Esophagus squamous epithelium (tissue), 5 donors: ENCODE results near the gene CHST11. TPM values are rescaled to one million over a fixed set of nuclear protein-coding genes. Genes with fewer than 3 reads are reported as not detected.

Source experiments
- DNase-seq: peaks from one replicate; lab custom pipeline; 2025; lab: John Stamatoyannopoulos, UW
- H3K27ac ChIP-seq, 4 donors: fragments of 200-600 bp; sonication (generic); one replicate each; pipeline ENCODE4 v1.5.1; 2016 to 2019; ENCODE audit warnings: mild to moderate bottlenecking in 1 of 4
- H3K27me3 ChIP-seq, 4 donors: fragments of 200-600 bp; sonication (generic); 1 replicate in 3 of 4; 2 replicates in 1 of 4; pipeline versions ENCODE4 v1.5.1 to v1.6.0; 2017 to 2021; ENCODE audit warnings: antibody characterized with exemption in 1 of 4
- H3K36me3 ChIP-seq, 3 donors: fragments of 200-600 bp; sonication (generic); one replicate each; pipeline ENCODE4 v1.5.1; 2016 to 2019
- H3K4me1 ChIP-seq, 3 donors: fragments of 200-600 bp; sonication (generic); one replicate each; pipeline ENCODE4 v1.5.1; 2017 to 2019
- H3K4me3 ChIP-seq, 4 donors: fragments of 200-600 bp; sonication (generic); 1 replicate in 3 of 4; 2 replicates in 1 of 4; pipeline ENCODE4 v1.5.1; 2016 to 2019; ENCODE audit warnings: mild to moderate bottlenecking in 2 of 4, moderate library complexity in 1 of 4
- H3K9me3 ChIP-seq, 3 donors: fragments of 200-600 bp; sonication (generic); one replicate each; pipeline ENCODE4 v1.5.1; 2016 to 2019
- POLR2A ChIP-seq, 4 donors: fragments of 450-650 bp; IDR thresholded peaks; one replicate each; pipeline ENCODE4 v1.6.1; 2017; ENCODE audit warnings: antibody characterized with exemption in 4 of 4, mild to moderate bottlenecking in 4 of 4, moderate library complexity in 3 of 4
- WGBS, 2 donors: methylation state at CpG; one replicate each; pipeline ENCODE4 v1.1.5; 2018; 5-methylcytosine and 5-hydroxymethylcytosine counted together
- intact Hi-C: fragments of 100-400 bp; cut with DNase I; formaldehyde crosslinking; loops from one replicate; pipeline ENCODE4 v1.15.0; 2022
- total RNA-seq, 4 donors: library from RNA; depleted of rRNA; stranded (reverse); fragments of >200 nt; gene quantifications; one replicate each; pipeline ENCODE4 v1.1.0, GENCODE V29; 2016
- TF ChIP-seq, protein P1 (sequence below), 6 experiments: fragments of 450-650 bp in 4 of 6; fragments of 200-600 bp in 2 of 6; sonication (generic) in 2 of 6; IDR thresholded peaks; one replicate each; pipeline ENCODE4 v1.5.1; 2016 to 2019; ENCODE audit warnings: antibody characterized with exemption in 6 of 6, mild to moderate bottlenecking in 4 of 6, moderate library complexity in 4 of 6
- donor health status: DM: yes; HTN: yes; CAD: no.

CHST11 gene
- total RNA-seq, 4 donors from 2014 or later: 6.3 to 12.6 (median 10.3) TPM

DNA sequence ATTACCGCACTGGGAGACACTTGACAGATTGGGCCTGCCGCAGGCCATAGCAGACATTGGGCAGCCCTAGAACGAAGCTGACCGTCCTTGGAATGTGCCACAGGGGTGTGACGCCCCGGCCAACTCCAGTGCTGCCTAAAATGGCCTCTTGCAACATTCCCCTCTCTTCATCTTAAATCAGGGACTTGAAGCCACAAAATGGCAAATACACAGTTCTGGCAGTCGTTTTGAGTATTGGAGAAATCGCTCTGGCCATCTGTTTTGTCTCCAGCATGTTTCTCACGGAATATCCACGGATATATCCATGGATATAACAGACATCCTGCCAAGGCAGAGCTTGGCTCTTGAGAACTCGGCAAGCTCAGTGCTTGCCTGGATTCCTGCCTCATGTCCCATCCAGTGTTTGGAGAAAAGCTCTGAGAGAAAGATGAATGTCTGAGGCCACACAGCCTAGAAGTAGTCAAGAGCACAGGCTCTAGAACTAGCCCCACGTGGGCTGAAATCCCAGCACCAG lies 158.4 kb downstream of the CHST11 start:
- WGBS, 2 donors: 63 to 83% methylated on average over 2 to 11 of the region's 12 CpGs
- no peaks in the 10 kb centered on the region for H3K36me3 ChIP-seq
- H3K27ac ChIP-seq: peak overlapping the region in 3 of 4 donors; percentile 16 to 69 (median 47)

DNA sequence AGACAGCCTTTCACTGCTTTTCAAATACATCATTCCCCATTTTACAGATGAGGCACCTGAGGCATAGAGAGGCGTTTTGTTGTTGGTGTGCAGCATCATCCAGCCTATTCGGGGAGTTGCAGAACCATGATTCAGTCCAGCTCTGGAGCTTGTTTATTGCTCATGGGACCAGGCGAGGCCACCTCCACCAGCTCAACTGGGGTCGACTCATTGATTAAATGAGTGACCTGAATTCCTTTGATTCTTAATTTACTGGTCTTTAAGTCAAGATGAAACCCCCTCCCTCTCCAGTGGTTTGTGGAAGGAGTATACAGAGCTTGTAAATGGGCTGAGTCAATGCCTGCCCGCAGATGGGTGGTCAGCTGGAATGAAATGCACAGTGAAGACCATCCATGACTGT lies 161.9 kb downstream of the CHST11 start:
- no peaks in the 10 kb centered on the region for H3K36me3 ChIP-seq
- no peak overlapping the region for H3K27ac ChIP-seq
- H3K4me1 ChIP-seq: peaks cover 0 to 6% (median 0%) of the 10 kb centered on the region in 3 donors
- 84 to 100% methylated on average over 1 to 4 of the region's 5 CpGs for WGBS, 2 donors
- intact Hi-C loops: no loop called here
- no peaks in the 10 kb centered on the region for H3K27me3 ChIP-seq
- TF ChIP-seq, protein P1, sequence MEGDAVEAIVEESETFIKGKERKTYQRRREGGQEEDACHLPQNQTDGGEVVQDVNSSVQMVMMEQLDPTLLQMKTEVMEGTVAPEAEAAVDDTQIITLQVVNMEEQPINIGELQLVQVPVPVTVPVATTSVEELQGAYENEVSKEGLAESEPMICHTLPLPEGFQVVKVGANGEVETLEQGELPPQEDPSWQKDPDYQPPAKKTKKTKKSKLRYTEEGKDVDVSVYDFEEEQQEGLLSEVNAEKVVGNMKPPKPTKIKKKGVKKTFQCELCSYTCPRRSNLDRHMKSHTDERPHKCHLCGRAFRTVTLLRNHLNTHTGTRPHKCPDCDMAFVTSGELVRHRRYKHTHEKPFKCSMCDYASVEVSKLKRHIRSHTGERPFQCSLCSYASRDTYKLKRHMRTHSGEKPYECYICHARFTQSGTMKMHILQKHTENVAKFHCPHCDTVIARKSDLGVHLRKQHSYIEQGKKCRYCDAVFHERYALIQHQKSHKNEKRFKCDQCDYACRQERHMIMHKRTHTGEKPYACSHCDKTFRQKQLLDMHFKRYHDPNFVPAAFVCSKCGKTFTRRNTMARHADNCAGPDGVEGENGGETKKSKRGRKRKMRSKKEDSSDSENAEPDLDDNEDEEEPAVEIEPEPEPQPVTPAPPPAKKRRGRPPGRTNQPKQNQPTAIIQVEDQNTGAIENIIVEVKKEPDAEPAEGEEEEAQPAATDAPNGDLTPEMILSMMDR (IDR thresholded peaks at IDR 0.05): no peak
- TF ChIP-seq POLR2A (IDR thresholded peaks at IDR 0.05): no peak
- no peak overlapping the region for H3K4me3 ChIP-seq
- H3K9me3 ChIP-seq: no peaks in the 10 kb centered on the region
- DNase-seq: no peak

More for the DNA sequence above, 158.4 kb downstream of the CHST11 start:
- Histone ChIP-seq H3K9me3 (no peaks in the 10 kb centered on the region), H3K27me3 (no peaks in the 10 kb centered on the region), H3K4me3 (no peak overlapping the region), H3K4me1 (peaks cover 0 to 6% (median 0%) of the 10 kb centered on the region in 3 donors)
- no peak for TF ChIP-seq POLR2A (IDR thresholded peaks at IDR 0.05)
- TF ChIP-seq, protein P1 (IDR thresholded peaks at IDR 0.05): no peak
- DNase-seq: no peak
- intact Hi-C loops: no loop called here

DNA sequence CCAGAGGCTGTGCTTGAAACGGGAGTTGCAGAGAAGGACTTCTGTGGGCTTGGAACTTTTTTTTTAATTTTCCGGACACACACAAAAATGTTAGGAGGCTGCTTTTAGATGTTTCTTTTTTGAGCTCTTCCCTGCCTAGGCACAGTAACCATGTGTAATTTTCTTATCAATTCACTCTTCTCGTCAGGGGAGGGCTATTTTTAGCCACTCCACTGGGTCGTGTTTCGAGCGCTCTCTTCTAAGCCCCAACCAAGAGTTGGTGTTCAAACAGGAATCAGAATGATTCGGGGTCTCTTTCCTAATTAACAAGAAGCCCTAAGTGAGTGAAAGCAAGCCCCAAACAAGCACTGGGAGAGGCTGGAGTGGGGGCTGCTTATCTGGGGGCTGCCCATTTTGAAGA lies 162.6 kb downstream of the CHST11 start:
- WGBS, 2 donors: 82 to 88% methylated on average over 3 to 6 of the region's 7 CpGs
- H3K27ac ChIP-seq: no peak overlapping the region
- TF ChIP-seq, protein P1 (IDR thresholded peaks at IDR 0.05): no peak
- no peak for TF ChIP-seq POLR2A (IDR thresholded peaks at IDR 0.05)
- no peaks in the 10 kb centered on the region for H3K36me3 ChIP-seq
- DNase-seq: no peak
- no peaks in the 10 kb centered on the region for H3K9me3 ChIP-seq
- no peak overlapping the region for H3K4me3 ChIP-seq
- H3K4me1 ChIP-seq: peaks cover 0 to 6% (median 0%) of the 10 kb centered on the region in 3 donors
- no peaks in the 10 kb centered on the region for H3K27me3 ChIP-seq
- intact Hi-C loops: no loop called here

DNA sequence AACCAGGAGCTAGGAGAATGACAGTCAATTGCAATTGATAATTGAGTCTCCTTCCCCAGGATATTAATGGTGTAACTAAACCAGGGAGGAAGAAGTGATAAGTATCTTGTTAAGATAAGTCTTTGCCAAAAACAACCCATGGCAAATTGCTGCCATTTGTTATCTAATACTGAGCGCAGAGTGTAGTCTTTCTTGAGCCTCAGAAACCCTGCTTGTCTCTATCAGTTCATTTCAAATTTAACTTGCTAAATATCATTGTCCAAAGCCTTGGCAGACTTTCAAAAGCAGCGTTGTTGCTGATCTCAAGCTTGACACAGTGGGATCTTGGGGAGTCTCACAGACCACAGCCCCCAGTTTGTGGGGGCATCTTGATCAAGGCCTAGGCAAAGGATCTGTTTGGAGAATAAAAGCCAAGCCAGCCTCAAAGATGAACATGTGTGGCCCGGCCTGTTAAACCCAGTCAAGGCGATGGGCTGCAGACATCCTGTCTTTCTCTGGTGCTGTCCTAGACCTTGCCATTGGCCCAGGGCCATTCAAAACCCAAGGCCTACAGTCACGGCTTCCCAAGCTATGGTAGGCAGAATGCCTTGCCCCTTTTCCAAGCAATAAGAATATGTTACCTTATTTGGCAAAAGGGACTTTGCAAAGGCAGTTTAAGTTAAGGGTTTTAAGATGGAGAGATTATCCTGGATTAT lies 164.2 kb downstream of the CHST11 start:
- Histone ChIP-seq H3K27me3 (no peaks in the 10 kb centered on the region), H3K36me3 (no peaks in the 10 kb centered on the region), H3K9me3 (no peaks in the 10 kb centered on the region), H3K27ac (no peak overlapping the region), H3K4me3 (no peak overlapping the region), H3K4me1 (no peaks in the 10 kb centered on the region)
- TF ChIP-seq POLR2A (IDR thresholded peaks at IDR 0.05): no peak
- TF ChIP-seq, protein P1 (IDR thresholded peaks at IDR 0.05): no peak
- 64 to 94% methylated on average over 1 to 5 of the region's 5 CpGs for whole genome bisulfite sequencing, 2 donors
- intact Hi-C loops: no loop called here
- DNase-seq: no peak

DNA sequence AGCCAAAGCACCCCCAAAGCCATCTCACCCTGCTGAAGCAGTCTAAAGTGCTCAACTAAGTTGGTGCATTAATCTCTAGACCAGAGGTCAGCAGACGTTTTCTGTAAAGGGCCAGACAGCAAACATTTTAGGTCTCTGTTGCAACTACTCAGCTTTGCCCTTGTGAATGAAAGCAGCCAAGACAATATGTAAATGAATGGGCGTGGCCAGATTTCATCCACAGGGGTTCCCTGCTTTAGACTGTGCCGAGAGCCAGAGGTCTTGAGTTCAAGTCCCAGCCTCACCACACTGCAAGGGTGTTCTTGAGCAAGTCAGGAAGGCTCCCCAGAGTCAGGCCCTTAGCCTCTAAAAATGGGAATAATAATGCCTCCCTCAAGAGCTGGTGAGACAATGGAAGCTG lies 166.2 kb downstream of the CHST11 start:
- H3K27ac ChIP-seq: no peak overlapping the region
- WGBS, 2 donors: 44 to 66% methylated on average over 3 of the region's 3 CpGs
- DNase-seq: no peak
- no peaks in the 10 kb centered on the region for H3K27me3 ChIP-seq
- no peak overlapping the region for H3K4me3 ChIP-seq
- no peak for TF ChIP-seq POLR2A (IDR thresholded peaks at IDR 0.05)
- TF ChIP-seq, protein P1 (IDR thresholded peaks at IDR 0.05): no peak
- intact Hi-C loops: no loop called here
- no peaks in the 10 kb centered on the region for H3K4me1 ChIP-seq
- H3K9me3 ChIP-seq: no peaks in the 10 kb centered on the region
- H3K36me3 ChIP-seq: no peaks in the 10 kb centered on the region
